Measurements from ENCODE around the gene L3MBTL4.

L3MBTL4 gene

GRCh38 chr18:6289843-6290242 lies 124.9 kb downstream of the L3MBTL4 start:
- TF ChIP-seq CTCF (IDR thresholded peaks at IDR 0.05; ENCODE audit: low read depth, low read length), result no peak
- H3K27ac ChIP-seq, result no peak overlapping the region

GRCh38 chr18:6286585-6286984 lies 128.1 kb downstream of the L3MBTL4 start:
- no peaks in the 10 kb centered on the region for H3K9me3 ChIP-seq (ENCODE audit: severe bottlenecking)
- no peak for DNase-seq
- H3K27ac ChIP-seq, result no peak overlapping the region
- no peak for TF ChIP-seq CTCF (IDR thresholded peaks at IDR 0.05; ENCODE audit: low read depth, low read length)
- H3K4me3 ChIP-seq (ENCODE audit: low read depth, low read length), result no peak overlapping the region
- H3K36me3 ChIP-seq, result no peaks in the 10 kb centered on the region
- H3K27me3 ChIP-seq (ENCODE audit: insufficient read depth, low read depth, severe bottlenecking), result peaks cover 20% of the 10 kb centered on the region

More at GRCh38 chr18:6289843-6290242, 124.9 kb downstream of the L3MBTL4 start:
- DNase-seq, result no peak
- Histone ChIP-seq H3K36me3 (no peaks in the 10 kb centered on the region), H3K27me3 (ENCODE audit: insufficient read depth, low read depth, severe bottlenecking) (peaks cover 13% of the 10 kb centered on the region), H3K4me3 (ENCODE audit: low read depth, low read length) (no peak overlapping the region), H3K9me3 (ENCODE audit: severe bottlenecking) (no peaks in the 10 kb centered on the region)

- Histone ChIP-seq H3K4me3 (ENCODE audit: low read depth, low read length) (no peak overlapping the region), H3K9me3 (ENCODE audit: severe bottlenecking) (no peaks in the 10 kb centered on the region), H3K36me3 (no peaks in the 10 kb centered on the region), H3K27me3 (ENCODE audit: insufficient read depth, low read depth, severe bottlenecking) (peaks cover 25% of the 10 kb centered on the region), H3K27ac (no peak overlapping the region)
- no peak for TF ChIP-seq CTCF (IDR thresholded peaks at IDR 0.05; ENCODE audit: low read depth, low read length)
- no peak for DNase-seq
Measured at GRCh38 chr18:6284761-6285160, 129.9 kb downstream of the L3MBTL4 start.

- H3K27me3 ChIP-seq (ENCODE audit: insufficient read depth, low read depth, severe bottlenecking), result peaks cover 22% of the 10 kb centered on the region
- DNase-seq, result no peak
- no peak overlapping the region for H3K27ac ChIP-seq
- no peak overlapping the region for H3K4me3 ChIP-seq (ENCODE audit: low read depth, low read length)
- no peaks in the 10 kb centered on the region for H3K36me3 ChIP-seq
- TF ChIP-seq CTCF (IDR thresholded peaks at IDR 0.05; ENCODE audit: low read depth, low read length), result no peak
- no peaks in the 10 kb centered on the region for H3K9me3 ChIP-seq (ENCODE audit: severe bottlenecking)
Measured at GRCh38 chr18:6284300-6284699, 130.4 kb downstream of the L3MBTL4 start.

- TF ChIP-seq CTCF (IDR thresholded peaks at IDR 0.05; ENCODE audit: low read depth, low read length), result no peak
- Histone ChIP-seq H3K27ac (no peak overlapping the region), H3K9me3 (ENCODE audit: severe bottlenecking) (no peaks in the 10 kb centered on the region), H3K36me3 (no peaks in the 10 kb centered on the region), H3K4me3 (ENCODE audit: low read depth, low read length) (no peak overlapping the region), H3K27me3 (ENCODE audit: insufficient read depth, low read depth, severe bottlenecking) (peaks cover 23% of the 10 kb centered on the region)
- no peak for DNase-seq
Measured at GRCh38 chr18:6281874-6282273, 132.8 kb downstream of the L3MBTL4 start.

GRCh38 chr18:6280211-6280743 lies 134.4 kb downstream of the L3MBTL4 start:
- no peak for DNase-seq
- no peak for TF ChIP-seq CTCF (IDR thresholded peaks at IDR 0.05; ENCODE audit: low read depth, low read length)
- Histone ChIP-seq H3K27me3 (ENCODE audit: insufficient read depth, low read depth, severe bottlenecking) (peaks cover 18% of the 10 kb centered on the region), H3K4me3 (ENCODE audit: low read depth, low read length) (no peak overlapping the region), H3K36me3 (no peaks in the 10 kb centered on the region), H3K27ac (no peak overlapping the region), H3K9me3 (ENCODE audit: severe bottlenecking) (no peaks in the 10 kb centered on the region)

Measured in WERI-Rb-1 (cell line).